Measurements from ENCODE around the gene ANKRD40. TPM values are rescaled to one million over a fixed set of nuclear protein-coding genes. Genes with fewer than 3 reads are reported as not detected.

ANKRD40 gene, protein sequence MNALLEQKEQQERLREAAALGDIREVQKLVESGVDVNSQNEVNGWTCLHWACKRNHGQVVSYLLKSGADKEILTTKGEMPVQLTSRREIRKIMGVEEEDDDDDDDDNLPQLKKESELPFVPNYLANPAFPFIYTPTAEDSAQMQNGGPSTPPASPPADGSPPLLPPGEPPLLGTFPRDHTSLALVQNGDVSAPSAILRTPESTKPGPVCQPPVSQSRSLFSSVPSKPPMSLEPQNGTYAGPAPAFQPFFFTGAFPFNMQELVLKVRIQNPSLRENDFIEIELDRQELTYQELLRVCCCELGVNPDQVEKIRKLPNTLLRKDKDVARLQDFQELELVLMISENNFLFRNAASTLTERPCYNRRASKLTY
- total RNA-seq, result 10 to 100 TPM; 22.4 to 31.1 (median 22.7) TPM

DNA sequence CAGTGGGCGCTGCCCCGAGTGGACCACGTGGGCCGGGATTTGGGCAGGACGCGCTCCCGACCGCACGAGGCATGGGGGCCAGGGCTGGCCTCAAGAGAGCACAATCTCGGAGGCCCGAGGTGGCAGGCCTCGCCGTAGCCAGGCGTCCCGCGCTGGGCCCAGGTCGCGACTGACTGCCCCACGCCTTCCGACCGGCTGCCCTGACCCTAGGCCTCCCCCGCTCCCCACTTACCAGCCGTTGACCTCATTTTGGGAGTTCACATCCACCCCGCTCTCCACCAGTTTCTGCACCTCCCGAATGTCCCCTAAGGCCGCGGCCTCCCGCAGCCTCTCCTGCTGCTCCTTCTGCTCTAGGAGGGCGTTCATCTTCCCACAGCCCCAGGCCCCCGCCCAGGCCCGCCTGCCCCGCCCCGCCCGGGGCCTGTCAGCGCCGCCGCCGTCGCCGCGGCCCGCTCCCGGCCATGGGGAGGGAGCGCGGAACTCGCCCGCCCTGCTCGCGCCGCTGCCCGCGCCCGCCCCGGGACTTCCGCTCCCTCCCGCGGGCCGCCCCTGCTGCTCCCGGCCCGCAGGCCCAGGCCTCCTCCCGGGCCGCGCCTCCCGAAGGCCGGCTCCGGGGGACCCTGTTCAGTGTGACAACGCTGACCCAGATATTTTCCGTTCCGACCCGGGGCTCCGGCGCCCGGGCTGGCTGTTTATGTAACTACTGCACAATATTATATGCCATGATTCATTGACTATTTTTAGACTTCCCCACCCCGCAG, at the start of gene ANKRD40:
TSS of gene ANKRD40 (minus strand) at position 626 of the 761 bp plus-strand sequence. CDS start at position 366, 260 bp downstream.
- 0% methylated on average over 44 to 68 of the region's 74 CpGs for WGBS, 2 donors
- peak; percentile 93 to 98 for DNase-seq (ENCODE audit: low spot score in 2 of 2)
- intact Hi-C loops (cut with DNase I; ENCODE audit: low total_unique reads), result no loop called here
- TF ChIP-seq POLR2A (IDR thresholded peaks at IDR 0.05) (no peak), CTCF (IDR thresholded peaks at IDR 0.05) (no peak)
- peak within 1 kb of the TSS; percentile 34 for H3K4me3 ChIP-seq (ENCODE audit: low read depth, poor library complexity, severe bottlenecking)

DNA sequence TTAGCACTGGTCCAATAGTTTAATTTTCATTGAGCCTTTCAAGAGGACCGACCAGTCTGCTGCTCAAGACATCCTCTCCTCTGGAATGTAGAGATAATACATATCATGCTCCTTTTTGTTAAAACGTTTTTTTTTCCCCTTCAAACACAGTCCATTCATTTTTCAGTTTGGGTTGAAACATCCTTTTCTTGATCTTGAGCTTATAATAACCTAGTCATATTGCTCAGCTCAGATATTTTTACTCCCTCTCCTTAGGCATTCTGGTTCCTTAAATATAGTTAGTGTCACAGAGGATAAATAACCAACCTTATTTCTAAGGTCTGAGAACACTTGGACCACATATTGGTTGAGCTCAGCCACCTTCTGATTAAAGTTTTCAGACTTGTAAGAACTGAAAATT, 46.8 kb upstream of the ANKRD40 start:
- DNase-seq (ENCODE audit: low spot score in 2 of 2), result no peak
- H3K4me3 ChIP-seq (ENCODE audit: low read depth, poor library complexity, severe bottlenecking), result no peak overlapping the region
- intact Hi-C loops (cut with DNase I; ENCODE audit: low total_unique reads), result no loop called here
- TF ChIP-seq CTCF (IDR thresholded peaks at IDR 0.05) (no peak), POLR2A (IDR thresholded peaks at IDR 0.05) (no peak)
- WGBS, 2 donors, result 60 to 61% methylated on average over 2 of the region's 2 CpGs

DNA sequence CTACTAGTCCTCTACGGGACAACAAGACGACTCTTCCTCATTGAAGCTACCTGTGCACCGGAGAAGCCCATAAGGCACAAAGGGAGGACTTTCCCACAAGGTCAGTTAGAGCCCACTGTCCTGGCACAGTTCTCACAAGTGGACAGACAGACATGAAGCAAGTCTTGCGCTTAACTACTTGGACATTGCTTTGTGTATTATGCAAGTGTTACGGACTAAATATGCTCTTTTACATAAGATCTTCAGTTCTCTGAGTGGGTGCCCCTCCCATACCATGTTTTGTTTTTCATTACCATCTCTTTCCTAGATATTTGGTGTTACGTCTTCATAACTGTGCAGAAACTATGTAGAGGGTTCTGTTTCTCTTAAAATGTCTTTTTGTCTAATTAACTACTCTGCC, 41.5 kb upstream of the ANKRD40 start:
- intact Hi-C loops (cut with DNase I; ENCODE audit: low total_unique reads), result no loop called here
- no peak overlapping the region for H3K4me3 ChIP-seq (ENCODE audit: low read depth, poor library complexity, severe bottlenecking)
- no peak for DNase-seq (ENCODE audit: low spot score in 2 of 2)
- WGBS, 2 donors, result 94 to 95% methylated on average over 6 of the region's 6 CpGs
- TF ChIP-seq POLR2A (IDR thresholded peaks at IDR 0.05) (no peak), CTCF (IDR thresholded peaks at IDR 0.05) (no peak)

DNA sequence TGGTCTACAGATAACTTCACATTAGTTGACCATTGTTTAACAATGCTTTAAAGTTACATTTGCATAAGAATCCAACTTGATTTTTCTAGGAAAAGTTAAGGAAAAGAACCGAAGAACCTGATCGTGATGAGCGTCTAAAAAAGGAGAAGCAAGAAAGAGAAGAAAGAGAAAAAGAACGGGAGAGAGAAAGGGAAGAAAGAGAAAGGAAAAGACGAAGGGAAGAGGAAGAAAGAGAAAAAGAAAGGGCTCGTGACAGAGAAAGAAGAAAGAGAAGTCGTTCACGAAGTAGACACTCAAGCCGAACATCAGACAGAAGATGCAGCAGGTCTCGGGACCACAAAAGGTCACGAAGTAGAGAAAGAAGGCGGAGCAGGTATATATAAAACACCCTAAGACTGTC, 37.9 kb upstream of the ANKRD40 start:
- no peak overlapping the region for H3K4me3 ChIP-seq (ENCODE audit: low read depth, poor library complexity, severe bottlenecking)
- no peak for DNase-seq (ENCODE audit: low spot score in 2 of 2)
- intact Hi-C loops (cut with DNase I; ENCODE audit: low total_unique reads), result no loop called here
- 91 to 94% methylated on average over 12 of the region's 12 CpGs for WGBS, 2 donors
- TF ChIP-seq POLR2A (IDR thresholded peaks at IDR 0.05) (no peak), CTCF (IDR thresholded peaks at IDR 0.05) (no peak)

- WGBS, 2 donors, result 78% methylated on average over 2 of the region's 2 CpGs
- intact Hi-C loops (cut with DNase I; ENCODE audit: low total_unique reads), result no loop called here
Measured at GRCh38 chr17:50739098-50739497, 31.4 kb upstream of the ANKRD40 start.

More at GRCh38 chr17:50739098-50739497, 31.4 kb upstream of the ANKRD40 start:
- no peak for DNase-seq (ENCODE audit: low spot score in 2 of 2)
- H3K4me3 ChIP-seq (ENCODE audit: low read depth, poor library complexity, severe bottlenecking), result no peak overlapping the region
- TF ChIP-seq POLR2A (IDR thresholded peaks at IDR 0.05) (no peak), CTCF (IDR thresholded peaks at IDR 0.05) (no peak)
